Measurements from ENCODE around the gene TNPO2.

GRCh38 chr19:12751635-12752034, 27.9 kb upstream of the TNPO2 start, which contains the start of gene BEST2:
- no peak for TF ChIP-seq POLR2AphosphoS5 (IDR thresholded peaks at IDR 0.05)
- TF ChIP-seq CTCF (IDR thresholded peaks at IDR 0.05): no peak
- TF ChIP-seq POLR2A (IDR thresholded peaks at IDR 0.05): no peak
